SJSA1 (cell line): ENCODE measurements around the gene NOTCH1. TPM values are rescaled to one million over a fixed set of nuclear protein-coding genes. Genes with fewer than 3 reads are reported as not detected.
A peak's percentile ranks its signal among the peaks of the same experiment; 100 is the strongest.

ENCODE experiments used
- DNase-seq, 2 experiments: peaks; one replicate each; pipeline ENCODE4 v3.0.0-alpha.2; 2015 to 2020; ENCODE audit warnings: low spot score in 2 of 2, low read depth in 1 of 2
- H3K27ac ChIP-seq: fragments of 250-450 bp; sonication (Bioruptor Pico); 2 replicates; pipeline ENCODE4 v1.5.1; 2020; ENCODE audit warnings: mild to moderate bottlenecking, moderate library complexity
- H3K27me3 ChIP-seq: fragments of 250-450 bp; sonication (Bioruptor Pico); replicated peaks from 2 replicates; pipeline ENCODE4 v1.5.1; 2020; ENCODE audit warnings: mild to moderate bottlenecking, moderate library complexity
- H3K36me3 ChIP-seq: fragments of 250-450 bp; sonication (Bioruptor Pico); 2 replicates; pipeline ENCODE4 v1.5.1; 2020; ENCODE audit warnings: mild to moderate bottlenecking
- H3K4me1 ChIP-seq: fragments of 250-450 bp; sonication (Bioruptor Pico); replicated peaks from 2 replicates; pipeline ENCODE4 v1.6.1; 2021; ENCODE audit warnings: mild to moderate bottlenecking
- H3K4me3 ChIP-seq: fragments of 250-450 bp; sonication (Bioruptor Pico); 2 replicates; pipeline ENCODE4 v1.5.1; 2020; ENCODE audit warnings: mild to moderate bottlenecking
- H3K9me3 ChIP-seq: fragments of 250-450 bp; sonication (Bioruptor Pico); replicated peaks from 2 replicates; pipeline ENCODE4 v1.5.1; 2020; ENCODE audit warnings: mild to moderate bottlenecking
- total RNA-seq: library from RNA; depleted of rRNA; stranded (reverse); fragments of >200 nt; shearing (Covaris generic); gene quantifications from 2 replicates; pipeline ENCODE4 v1.2.3, GENCODE V29; 2014

The NOTCH1 gene
- total RNA-seq, 1 experiment from 2014 or later = 8.0 TPM

- H3K4me1 ChIP-seq = peaks cover 39% of the 10 kb centered on the region
- H3K9me3 ChIP-seq = no peaks in the 10 kb centered on the region
- no peaks in the 10 kb centered on the region for H3K27me3 ChIP-seq
- H3K27ac ChIP-seq = no peak overlapping the region
- H3K4me3 ChIP-seq = no peak overlapping the region
- DNase-seq = no peak
- no peaks in the 10 kb centered on the region for H3K36me3 ChIP-seq
Measured at GRCh38 chr9:136550439-136551289, 4.8 kb upstream of the NOTCH1 start.

GRCh38 chr9:136549010-136549980, 3.4 kb upstream of the NOTCH1 start:
- no peak for DNase-seq
- no peaks in the 10 kb centered on the region for H3K27me3 ChIP-seq
- H3K4me3 ChIP-seq = no peak overlapping the region
- H3K4me1 ChIP-seq = peaks cover 48% of the 10 kb centered on the region
- H3K27ac ChIP-seq = no peak overlapping the region
- no peaks in the 10 kb centered on the region for H3K9me3 ChIP-seq
- peaks cover 4% of the 10 kb centered on the region; the same call in 1 of the 2 replicates for H3K36me3 ChIP-seq

GRCh38 chr9:136547508-136548215, 1.8 kb upstream of the NOTCH1 start:
- H3K4me1 ChIP-seq = peaks cover 49% of the 10 kb centered on the region
- H3K27me3 ChIP-seq = no peaks in the 10 kb centered on the region
- DNase-seq = no peak
- no peak overlapping the region for H3K27ac ChIP-seq
- H3K36me3 ChIP-seq = peaks cover 4% of the 10 kb centered on the region; the same call in 1 of the 2 replicates
- H3K9me3 ChIP-seq = no peaks in the 10 kb centered on the region
- H3K4me3 ChIP-seq = no peak overlapping the region

GRCh38 chr9:136546697-136547501, 1.1 kb upstream of the NOTCH1 start:
- Histone ChIP-seq H3K27ac (peak overlapping the region; percentile 41; the same call in 1 of the 2 replicates), H3K9me3 (no peaks in the 10 kb centered on the region), H3K4me1 (peaks cover 42% of the 10 kb centered on the region), H3K4me3 (peak overlapping the region; percentile 71), H3K36me3 (peaks cover 4% of the 10 kb centered on the region; the same call in 1 of the 2 replicates), H3K27me3 (no peaks in the 10 kb centered on the region)
- no peak for DNase-seq

GRCh38 chr9:136545692-136545964, 220 bp downstream of the NOTCH1 start:
- no peaks in the 10 kb centered on the region for H3K27me3 ChIP-seq
- no peak overlapping the region for H3K27ac ChIP-seq

GRCh38 chr9:136544964-136545691, 720 bp downstream of the NOTCH1 start:
- Histone ChIP-seq H3K27ac (no peak overlapping the region), H3K27me3 (no peaks in the 10 kb centered on the region), H3K36me3 (peaks cover 4% of the 10 kb centered on the region; the same call in 1 of the 2 replicates), H3K9me3 (no peaks in the 10 kb centered on the region), H3K4me1 (peaks cover 29% of the 10 kb centered on the region), H3K4me3 (peak overlapping the region; percentile 71)
- peak in 1 of 2 experiments; percentile 47 for DNase-seq

More at GRCh38 chr9:136545692-136545964, 220 bp downstream of the NOTCH1 start:
- DNase-seq = no peak
- H3K36me3 ChIP-seq = peaks cover 4% of the 10 kb centered on the region; the same call in 1 of the 2 replicates
- no peaks in the 10 kb centered on the region for H3K9me3 ChIP-seq
- H3K4me3 ChIP-seq = peak overlapping the region; percentile 71
- H3K4me1 ChIP-seq = peaks cover 29% of the 10 kb centered on the region

- Histone ChIP-seq H3K4me3 (peak overlapping the region; percentile 71), H3K4me1 (peaks cover 29% of the 10 kb centered on the region), H3K27ac (no peak overlapping the region), H3K36me3 (peaks cover 4% of the 10 kb centered on the region; the same call in 1 of the 2 replicates), H3K27me3 (no peaks in the 10 kb centered on the region), H3K9me3 (no peaks in the 10 kb centered on the region)
- no peak for DNase-seq
Measured at GRCh38 chr9:136544548-136544963, 1.3 kb downstream of the NOTCH1 start.

- Histone ChIP-seq H3K27ac (no peak overlapping the region), H3K4me1 (peaks cover 29% of the 10 kb centered on the region), H3K27me3 (no peaks in the 10 kb centered on the region), H3K4me3 (peak overlapping the region; percentile 71), H3K9me3 (no peaks in the 10 kb centered on the region), H3K36me3 (peaks cover 4% of the 10 kb centered on the region; the same call in 1 of the 2 replicates)
- no peak for DNase-seq
Measured at GRCh38 chr9:136543830-136544547, 1.9 kb downstream of the NOTCH1 start.

- Histone ChIP-seq H3K9me3 (no peaks in the 10 kb centered on the region), H3K4me1 (peaks cover 29% of the 10 kb centered on the region), H3K27ac (no peak overlapping the region), H3K36me3 (peaks cover 4% of the 10 kb centered on the region; the same call in 1 of the 2 replicates), H3K27me3 (no peaks in the 10 kb centered on the region), H3K4me3 (no peak overlapping the region)
- no peak for DNase-seq
Measured at GRCh38 chr9:136543280-136543679, 2.6 kb downstream of the NOTCH1 start.

GRCh38 chr9:136542241-136543040, 3.4 kb downstream of the NOTCH1 start:
- H3K36me3 ChIP-seq = peaks cover 4% of the 10 kb centered on the region; the same call in 1 of the 2 replicates
- H3K9me3 ChIP-seq = no peaks in the 10 kb centered on the region
- H3K27ac ChIP-seq = no peak overlapping the region
- H3K4me3 ChIP-seq = no peak overlapping the region
- peaks cover 25% of the 10 kb centered on the region for H3K4me1 ChIP-seq
- no peaks in the 10 kb centered on the region for H3K27me3 ChIP-seq
- DNase-seq = no peak

- peaks cover 4% of the 10 kb centered on the region; the same call in 1 of the 2 replicates for H3K36me3 ChIP-seq
- H3K4me1 ChIP-seq = peaks cover 18% of the 10 kb centered on the region
- H3K27ac ChIP-seq = no peak overlapping the region
- H3K9me3 ChIP-seq = no peaks in the 10 kb centered on the region
- no peaks in the 10 kb centered on the region for H3K27me3 ChIP-seq
- no peak overlapping the region for H3K4me3 ChIP-seq
- no peak for DNase-seq
Measured at GRCh38 chr9:136541709-136542108, 4.1 kb downstream of the NOTCH1 start.
